Panc1 (cell line): ENCODE results near the gene MARS2. TPM values are rescaled to one million over a fixed set of nuclear protein-coding genes. Genes with fewer than 3 reads are reported as not detected.

ENCODE experiments used
- ATAC-seq: fragments of 200-7000 bp; cut with Tn5 transposase; 2 replicates; pipeline ENCODE4 v1.9.1; 2020; ENCODE audit warnings: mild to moderate bottlenecking, moderate library complexity
- BruUV-seq: library from RNA; stranded (reverse); fragments of 400-500 nt; replicated peaks from 2 replicates; lab custom pipeline; 2021; lab: Mats Ljungman, UMichigan
- CTCF ChIA-PET: fragments of 300-600 bp; sonication (Branson Sonifier 250); formaldehyde crosslinking; loops from one replicate; lab custom pipeline; 2022; ENCODE audit warnings: antibody characterized with exemption; lab: Charles Lee
- POLR2A ChIA-PET: fragments of 300-600 bp; sonication (Branson Sonifier 250); formaldehyde crosslinking; loops from one replicate; lab custom pipeline; 2022; ENCODE audit warnings: antibody characterized with exemption; lab: Charles Lee
- DNase-seq: peaks from one replicate; pipeline ENCODE4 v3.0.0-alpha.2; 2010; ENCODE audit warnings: low read depth, low spot score
- H3K27ac ChIP-seq: 2 replicates; pipeline ENCODE4 v1.5.1; 2011; ENCODE audit warnings: mild to moderate bottlenecking, low read length, inconsistent platforms
- H3K27me3 ChIP-seq: fragments of 200-500 bp; sonication (Bioruptor generic); 2 replicates; pipeline ENCODE4 v1.6.0; 2014; ENCODE audit warnings: low read length, inconsistent platforms; ENCODE audit not compliant: control insufficient read depth, insufficient read depth
- H3K36me3 ChIP-seq: fragments of 200-500 bp; sonication (Bioruptor generic); 2 replicates; pipeline ENCODE4 v1.5.1; 2014; ENCODE audit warnings: inconsistent platforms, mild to moderate bottlenecking, low read length, moderate library complexity; ENCODE audit not compliant: control insufficient read depth, insufficient read depth
- H3K4me1 ChIP-seq: 2 replicates; pipeline ENCODE4 v1.5.1; 2011; ENCODE audit warnings: inconsistent platforms, mild to moderate bottlenecking, low read length, moderate library complexity; ENCODE audit not compliant: control insufficient read depth, insufficient read depth
- H3K4me3 ChIP-seq, 2 experiments: 2 replicates each; pipeline ENCODE4 v1.5.1; 2011 to 2012; ENCODE audit warnings: low read depth in 2 of 2, low read length in 2 of 2, mild to moderate bottlenecking in 2 of 2, inconsistent platforms in 1 of 2, moderate library complexity in 1 of 2
- H3K9me3 ChIP-seq: fragments of 200-500 bp; sonication (Bioruptor generic); 2 replicates; pipeline ENCODE4 v1.5.1; 2014; ENCODE audit warnings: low read depth, mild to moderate bottlenecking, inconsistent platforms, low read length, moderate library complexity; ENCODE audit not compliant: control insufficient read depth, insufficient read depth
- CTCF ChIP-seq: fragments of 450-650 bp; IDR thresholded peaks from 2 replicates; pipeline ENCODE4 v1.5.1; 2017; ENCODE audit warnings: mild to moderate bottlenecking
- POLR2AphosphoS5 ChIP-seq: IDR thresholded peaks from 2 replicates; pipeline ENCODE4 v1.6.1; 2012; ENCODE audit warnings: mild to moderate bottlenecking, low read depth, low read length, moderate library complexity
- SIN3A ChIP-seq: IDR thresholded peaks from 2 replicates; pipeline ENCODE4 v1.6.1; 2012; ENCODE audit warnings: low read depth, mild to moderate bottlenecking, low read length, moderate library complexity, borderline replicate concordance; ENCODE audit not compliant: insufficient read depth
- TCF7L2 ChIP-seq: IDR thresholded peaks from 2 replicates; pipeline ENCODE4 v1.6.1; 2011; ENCODE audit warnings: mild to moderate bottlenecking, low read depth, low read length, inconsistent platforms
- in situ Hi-C: cut with HindIII; loops from 2 replicates; pipeline ENCODE4 v1.10.0; 2016; ENCODE audit warnings: low sequenced_read_pairs, low pct_unique_long_range_greater_than_20kb
- intact Hi-C: fragments of 100-400 bp; cut with micrococcal nuclease; formaldehyde crosslinking; loops from one replicate; pipeline ENCODE4 v1.10.0; 2022; ENCODE audit not compliant: unreplicated experiment
- total RNA-seq: library from RNA; stranded (reverse); gene quantifications from one replicate; pipeline ENCODE4 v1.2.1, GENCODE V29; 2021; ENCODE audit not compliant: unreplicated experiment
- TF ChIP-seq, protein P1 (sequence below), 2 experiments: IDR thresholded peaks; 2 replicates each; pipeline ENCODE4 v1.6.1; 2011 to 2012; ENCODE audit warnings: low read depth in 2 of 2, control low read depth in 1 of 2, low read length in 1 of 2, mild to moderate bottlenecking in 1 of 2, moderate library complexity in 1 of 2; ENCODE audit not compliant: insufficient read depth in 1 of 2

Gene MARS2
- total RNA-seq, 1 experiment from 2014 or later, result 8.7 TPM

- H3K27ac ChIP-seq, result no peak overlapping the region
- DNase-seq (no peak), ATAC-seq (no peak)
- ChIA-PET CTCF (no interaction called here), POLR2A (no interaction called here)
- no peak for TF ChIP-seq POLR2AphosphoS5
- TF ChIP-seq CTCF, result no peak
- no peak for TF ChIP-seq TCF7L2
- TF ChIP-seq SIN3A, result no peak
- TF ChIP-seq, protein P1, sequence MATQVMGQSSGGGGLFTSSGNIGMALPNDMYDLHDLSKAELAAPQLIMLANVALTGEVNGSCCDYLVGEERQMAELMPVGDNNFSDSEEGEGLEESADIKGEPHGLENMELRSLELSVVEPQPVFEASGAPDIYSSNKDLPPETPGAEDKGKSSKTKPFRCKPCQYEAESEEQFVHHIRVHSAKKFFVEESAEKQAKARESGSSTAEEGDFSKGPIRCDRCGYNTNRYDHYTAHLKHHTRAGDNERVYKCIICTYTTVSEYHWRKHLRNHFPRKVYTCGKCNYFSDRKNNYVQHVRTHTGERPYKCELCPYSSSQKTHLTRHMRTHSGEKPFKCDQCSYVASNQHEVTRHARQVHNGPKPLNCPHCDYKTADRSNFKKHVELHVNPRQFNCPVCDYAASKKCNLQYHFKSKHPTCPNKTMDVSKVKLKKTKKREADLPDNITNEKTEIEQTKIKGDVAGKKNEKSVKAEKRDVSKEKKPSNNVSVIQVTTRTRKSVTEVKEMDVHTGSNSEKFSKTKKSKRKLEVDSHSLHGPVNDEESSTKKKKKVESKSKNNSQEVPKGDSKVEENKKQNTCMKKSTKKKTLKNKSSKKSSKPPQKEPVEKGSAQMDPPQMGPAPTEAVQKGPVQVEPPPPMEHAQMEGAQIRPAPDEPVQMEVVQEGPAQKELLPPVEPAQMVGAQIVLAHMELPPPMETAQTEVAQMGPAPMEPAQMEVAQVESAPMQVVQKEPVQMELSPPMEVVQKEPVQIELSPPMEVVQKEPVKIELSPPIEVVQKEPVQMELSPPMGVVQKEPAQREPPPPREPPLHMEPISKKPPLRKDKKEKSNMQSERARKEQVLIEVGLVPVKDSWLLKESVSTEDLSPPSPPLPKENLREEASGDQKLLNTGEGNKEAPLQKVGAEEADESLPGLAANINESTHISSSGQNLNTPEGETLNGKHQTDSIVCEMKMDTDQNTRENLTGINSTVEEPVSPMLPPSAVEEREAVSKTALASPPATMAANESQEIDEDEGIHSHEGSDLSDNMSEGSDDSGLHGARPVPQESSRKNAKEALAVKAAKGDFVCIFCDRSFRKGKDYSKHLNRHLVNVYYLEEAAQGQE (IDR thresholded peaks at IDR 0.05; ENCODE audit: insufficient read depth in 1 of 2, low read depth in 2 of 2, low read length in 1 of 2), result no peak
- no TSS peak for BruUV-seq
- in situ Hi-C loops, result no loop called here
- no peaks in the 10 kb centered on the region for H3K9me3 ChIP-seq
- no peak overlapping the region for H3K4me3 ChIP-seq
- H3K4me1 ChIP-seq, result no peaks in the 10 kb centered on the region
- intact Hi-C loops, result no loop called here
- no peaks in the 10 kb centered on the region for H3K36me3 ChIP-seq
- H3K27me3 ChIP-seq, result no peaks in the 10 kb centered on the region
These were observed 32.7 kb upstream of the MARS2 start for GRCh38 chr2:197672371-197672893.

DNA sequence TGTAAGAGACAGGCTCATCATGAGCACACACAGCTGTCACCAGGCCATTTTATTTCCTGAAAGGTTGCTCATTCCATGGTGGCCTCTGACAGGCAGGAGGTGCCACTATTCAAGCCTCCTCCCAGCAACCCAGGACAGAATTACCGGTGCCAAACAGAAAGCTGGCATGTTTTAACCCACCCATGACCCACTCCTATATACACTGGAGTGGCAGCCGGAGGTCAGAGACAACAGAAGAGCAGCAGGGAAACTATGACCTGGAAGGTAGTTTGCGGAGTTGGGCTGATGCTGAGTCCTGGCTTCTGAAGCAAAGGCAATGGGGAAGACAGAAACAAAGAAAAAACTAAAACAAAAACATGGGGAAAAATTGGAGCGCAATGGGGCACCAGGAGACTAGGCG, 32.1 kb upstream of the MARS2 start:
- no peaks in the 10 kb centered on the region for H3K27me3 ChIP-seq
- ATAC-seq (0 out of 2 replicates have a peak, but pooled peaks have one; percentile 38), DNase-seq (no peak)
- no TSS peak for BruUV-seq
- H3K4me3 ChIP-seq, result no peak overlapping the region
- no peaks in the 10 kb centered on the region for H3K4me1 ChIP-seq
- intact Hi-C loops, result no loop called here
- CTCF ChIA-PET, result no interaction called here
- no peaks in the 10 kb centered on the region for H3K9me3 ChIP-seq
- no peaks in the 10 kb centered on the region for H3K36me3 ChIP-seq
- no peak overlapping the region for H3K27ac ChIP-seq
- POLR2A ChIA-PET, result no interaction called here
- in situ Hi-C loops, result no loop called here
- TF ChIP-seq CTCF, result no peak
- TF ChIP-seq TCF7L2, result no peak
- TF ChIP-seq POLR2AphosphoS5, result no peak
- TF ChIP-seq, protein P1 (IDR thresholded peaks at IDR 0.05; ENCODE audit: insufficient read depth in 1 of 2, low read depth in 2 of 2, low read length in 1 of 2), result no peak
- TF ChIP-seq SIN3A, result no peak
